Neural crest cell (in vitro differentiated cells): Measurements from ENCODE around the gene ADAM29. TPM values are rescaled to one million over a fixed set of nuclear protein-coding genes. Genes with fewer than 3 reads are reported as not detected.
"Not testable (repeated sequence)": the region's sequence is repeated elsewhere in the genome, so short reads cannot be mapped to it uniquely, and the experiment has no call there.

Experiments
- DNase-seq: peaks from one replicate; pipeline ENCODE4 v3.0.0; 2021; ENCODE audit warnings: low read depth, mixed read lengths, low spot score
- H3K27ac Mint-ChIP-seq: one replicate; pipeline ENCODE4 v1.8.0; 2021; ENCODE audit warnings: mild to moderate bottlenecking, mixed read lengths; ENCODE audit not compliant: unreplicated experiment
- H3K27me3 Mint-ChIP-seq: 2 replicates; pipeline ENCODE4 v1.8.0; 2021; ENCODE audit warnings: low read depth, mild to moderate bottlenecking, mixed read lengths
- H3K36me3 Mint-ChIP-seq: 2 replicates; pipeline ENCODE4 v1.8.0; 2021; ENCODE audit warnings: low read depth, mild to moderate bottlenecking, mixed read lengths
- H3K4me1 Mint-ChIP-seq: 2 replicates; pipeline ENCODE4 v1.8.0; 2021; ENCODE audit warnings: mixed read lengths
- H3K4me3 Mint-ChIP-seq: one replicate; pipeline ENCODE4 v1.8.0; 2021; ENCODE audit warnings: mild to moderate bottlenecking, mixed read lengths
- H3K9me3 Mint-ChIP-seq: 2 replicates; pipeline ENCODE4 v1.8.0; 2021; ENCODE audit warnings: mixed read lengths
- long read RNA-seq: library from polyadenylated mRNA; unstranded; transcript quantifications from one replicate; pipeline ENCODE4 v2.0.0, GENCODE V29; 2020
- total RNA-seq: library from RNA; stranded (reverse); gene quantifications from 2 replicates; pipeline ENCODE4 v1.2.1, GENCODE V29; 2021
- TF ChIP-seq, protein P1 (sequence below): fragments of 200-600 bp; sonication (generic); conservative IDR thresholded peaks from 2 replicates; pipeline ENCODE4 v1.5.0; 2021; ENCODE audit warnings: antibody characterized with exemption, mild to moderate bottlenecking

The ADAM29 gene
- total RNA-seq: not detected in 2 replicates
- long read RNA-seq: 0 reads

DNA sequence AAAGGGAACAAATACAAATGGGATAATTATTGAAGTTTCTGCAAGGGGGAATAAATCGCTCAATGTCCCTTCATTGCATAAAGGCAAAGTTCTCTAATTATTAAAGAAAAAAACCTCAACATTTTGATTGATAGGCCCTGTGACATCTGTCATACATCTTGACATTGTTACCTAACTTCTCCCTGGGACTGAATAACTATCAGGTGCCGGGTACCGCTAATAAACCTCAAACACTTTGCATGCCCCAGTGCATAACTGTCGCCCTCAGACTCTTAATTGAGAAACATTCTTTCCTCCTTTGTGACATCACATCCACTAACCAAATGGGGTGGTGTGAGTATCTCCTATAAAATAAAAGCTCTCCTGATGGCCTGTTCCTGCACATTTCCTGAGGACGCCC is at the start of gene ADAM29:
Gene ADAM29 (plus strand): TSS at position 301 of the 400 bp plus-strand sequence. CDS start 57,168 bp downstream, outside the sequence.
- Mint-ChIP-seq H3K4me3 (no peak within 1 kb of the TSS), H3K36me3 (no peaks in the 10 kb centered on the region), H3K9me3 (no peaks in the 10 kb centered on the region), H3K27me3 (no peaks in the 10 kb centered on the region), H3K27ac (no peak within 1 kb of the TSS), H3K4me1 (no peaks in the 10 kb centered on the region)
- DNase-seq: no peak
- TF ChIP-seq, protein P1, sequence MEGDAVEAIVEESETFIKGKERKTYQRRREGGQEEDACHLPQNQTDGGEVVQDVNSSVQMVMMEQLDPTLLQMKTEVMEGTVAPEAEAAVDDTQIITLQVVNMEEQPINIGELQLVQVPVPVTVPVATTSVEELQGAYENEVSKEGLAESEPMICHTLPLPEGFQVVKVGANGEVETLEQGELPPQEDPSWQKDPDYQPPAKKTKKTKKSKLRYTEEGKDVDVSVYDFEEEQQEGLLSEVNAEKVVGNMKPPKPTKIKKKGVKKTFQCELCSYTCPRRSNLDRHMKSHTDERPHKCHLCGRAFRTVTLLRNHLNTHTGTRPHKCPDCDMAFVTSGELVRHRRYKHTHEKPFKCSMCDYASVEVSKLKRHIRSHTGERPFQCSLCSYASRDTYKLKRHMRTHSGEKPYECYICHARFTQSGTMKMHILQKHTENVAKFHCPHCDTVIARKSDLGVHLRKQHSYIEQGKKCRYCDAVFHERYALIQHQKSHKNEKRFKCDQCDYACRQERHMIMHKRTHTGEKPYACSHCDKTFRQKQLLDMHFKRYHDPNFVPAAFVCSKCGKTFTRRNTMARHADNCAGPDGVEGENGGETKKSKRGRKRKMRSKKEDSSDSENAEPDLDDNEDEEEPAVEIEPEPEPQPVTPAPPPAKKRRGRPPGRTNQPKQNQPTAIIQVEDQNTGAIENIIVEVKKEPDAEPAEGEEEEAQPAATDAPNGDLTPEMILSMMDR: no peak

GRCh38 chr4:174869339-174869738 is 48.8 kb upstream of the ADAM29 start:
- TF ChIP-seq, protein P1: no peak
- Mint-ChIP-seq H3K4me3 (no peak overlapping the region), H3K27me3 (peaks cover 2% of the 10 kb centered on the region), H3K9me3 (peaks cover 11% of the 10 kb centered on the region), H3K27ac (no peak overlapping the region), H3K4me1 (peaks cover 20% of the 10 kb centered on the region), H3K36me3 (peaks cover 6% of the 10 kb centered on the region)
- no peak for DNase-seq

- no peak overlapping the region for H3K27ac Mint-ChIP-seq
- H3K4me3 Mint-ChIP-seq: no peak overlapping the region
- H3K36me3 Mint-ChIP-seq: peaks cover 6% of the 10 kb centered on the region
- DNase-seq: no peak
- peaks cover 2% of the 10 kb centered on the region for H3K27me3 Mint-ChIP-seq
- TF ChIP-seq, protein P1: no peak
- peaks cover 11% of the 10 kb centered on the region for H3K9me3 Mint-ChIP-seq
- H3K4me1 Mint-ChIP-seq: peaks cover 20% of the 10 kb centered on the region
These were observed 47.8 kb upstream of the ADAM29 start for GRCh38 chr4:174870311-174870710.

- Mint-ChIP-seq H3K4me3 (no peak overlapping the region), H3K27me3 (peaks cover 2% of the 10 kb centered on the region), H3K4me1 (peaks cover 15% of the 10 kb centered on the region), H3K36me3 (peaks cover 6% of the 10 kb centered on the region), H3K27ac (no peak overlapping the region), H3K9me3 (peaks cover 4% of the 10 kb centered on the region)
- no peak for DNase-seq
- TF ChIP-seq, protein P1: no peak
These were observed 46.8 kb upstream of the ADAM29 start for GRCh38 chr4:174871407-174871806.

- H3K36me3 Mint-ChIP-seq, H3K27me3 Mint-ChIP-seq, DNase-seq, H3K9me3 Mint-ChIP-seq, H3K4me3 Mint-ChIP-seq: not testable (repeated sequence)
- Mint-ChIP-seq H3K4me1 (peaks cover 15% of the 10 kb centered on the region), H3K27ac (peak overlapping the region; percentile 88)
These were observed 45.0 kb upstream of the ADAM29 start for GRCh38 chr4:174873146-174873545.

DNA sequence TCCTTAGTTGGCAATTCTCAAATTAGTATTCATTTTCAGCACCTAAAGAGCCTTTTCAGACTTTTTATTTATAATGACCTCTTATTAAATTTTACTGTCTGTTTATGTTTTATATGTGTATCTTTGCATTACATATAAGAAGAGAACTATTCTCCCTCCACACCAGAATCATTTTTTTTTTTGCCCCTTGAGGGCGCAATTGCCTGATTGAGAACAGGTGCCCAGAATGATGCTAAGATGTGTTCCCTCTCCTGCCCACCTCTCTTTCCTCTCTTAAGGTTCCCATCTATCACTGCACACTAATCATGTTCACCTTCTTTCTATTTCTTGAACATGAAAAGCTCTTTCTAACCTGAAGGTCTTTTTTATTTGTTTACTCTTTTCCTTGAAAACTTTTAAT is 44.2 kb upstream of the ADAM29 start:
- no peak for DNase-seq
- peaks cover 15% of the 10 kb centered on the region for H3K4me1 Mint-ChIP-seq
- H3K27me3 Mint-ChIP-seq: no peaks in the 10 kb centered on the region
- H3K36me3 Mint-ChIP-seq: no peaks in the 10 kb centered on the region
- H3K9me3 Mint-ChIP-seq: no peaks in the 10 kb centered on the region
- TF ChIP-seq, protein P1: peak; percentile 40
- H3K27ac Mint-ChIP-seq: no peak overlapping the region
- no peak overlapping the region for H3K4me3 Mint-ChIP-seq
